H1 (cell line): Measurements from ENCODE around the gene PMM1. TPM values are rescaled to one million over a fixed set of nuclear protein-coding genes. Genes with fewer than 3 reads are reported as not detected.
A peak's percentile ranks its signal among the peaks of the same experiment; 100 is the strongest.

ENCODE experiments used
- CTCF ChIA-PET: fragments of 300-600 bp; sonication (Branson Sonifier 250); formaldehyde crosslinking; loops from one replicate; lab custom pipeline; 2021; ENCODE audit not compliant: partially characterized antibody; lab: Charles Lee
- POLR2A ChIA-PET: fragments of 300-600 bp; sonication (Branson Sonifier 250); formaldehyde crosslinking; loops from one replicate; lab custom pipeline; 2021; ENCODE audit warnings: inconsistent platforms; ENCODE audit not compliant: partially characterized antibody; lab: Charles Lee
- DNase-seq, 2 experiments: peaks; one replicate each; pipeline versions ENCODE4 v3.0.0 to v3.0.0-alpha.2; 2010 to 2022; ENCODE audit warnings: low spot score in 2 of 2, low read depth in 1 of 2, mixed read lengths in 1 of 2
- FAIRE-seq: peaks from 2 replicates; lab custom pipeline; 2011; peaks lifted over from hg19 to GRCh38; lab: Jason Lieb, UNC
- H2AFZ ChIP-seq: 2 replicates; pipeline ENCODE4 v1.8.1; 2012; ENCODE audit warnings: low read length, inconsistent platforms
- H2AK5ac ChIP-seq: 2 replicates; pipeline ENCODE4 v1.6.1; 2013; ENCODE audit warnings: low read depth, low read length
- H2BK120ac ChIP-seq: replicated peaks from 2 replicates; pipeline ENCODE3; 2013; ENCODE audit warnings: low read depth, low read length, inconsistent platforms
- H2BK12ac ChIP-seq: 2 replicates; pipeline ENCODE4 v1.6.1; 2013; ENCODE audit warnings: low read depth, low read length
- H2BK15ac ChIP-seq: 2 replicates; pipeline ENCODE4 v1.6.1; 2013; ENCODE audit warnings: low read length
- H2BK20ac ChIP-seq: 2 replicates; pipeline ENCODE4 v1.6.1; 2013; ENCODE audit warnings: low read length
- H2BK5ac ChIP-seq: 2 replicates; pipeline ENCODE4 v1.6.1; 2013; ENCODE audit warnings: low read depth, low read length
- H3K14ac ChIP-seq: 2 replicates; pipeline ENCODE4 v1.6.1; 2013; ENCODE audit warnings: inconsistent platforms; ENCODE audit not compliant: insufficient read length
- H3K18ac ChIP-seq: 2 replicates; pipeline ENCODE4 v1.6.1; 2013; ENCODE audit warnings: low read length; ENCODE audit errors: extremely low read depth
- H3K23ac ChIP-seq: 2 replicates; pipeline ENCODE4 v1.6.1; 2013; ENCODE audit warnings: inconsistent platforms; ENCODE audit not compliant: insufficient read length
- H3K23me2 ChIP-seq: 2 replicates; pipeline ENCODE4 v1.6.1; 2013; ENCODE audit warnings: low read depth, low read length
- H3K27ac ChIP-seq: 2 replicates; pipeline ENCODE4 v1.6.1; 2011; ENCODE audit warnings: low read depth, low read length, inconsistent platforms
- H3K27me3 ChIP-seq, 4 experiments: replicated peaks in 1 of 4; 1 replicate in 1 of 4; 2 replicates in 3 of 4; pipeline versions ENCODE4 v1.6.1 to v1.8.1; 2011 to 2013; ENCODE audit warnings: low read length in 3 of 4, mild to moderate bottlenecking in 3 of 4, inconsistent platforms in 2 of 4, mixed read lengths in 2 of 4, moderate library complexity in 1 of 4; ENCODE audit not compliant: control insufficient read depth in 3 of 4, insufficient read depth in 3 of 4; ENCODE audit errors: extremely low read depth in 1 of 4
- H3K36me3 ChIP-seq, 4 experiments: 2 replicates each; pipeline versions ENCODE4 v1.6.1 to v1.8.1; 2011 to 2013; ENCODE audit warnings: mild to moderate bottlenecking in 4 of 4, low read length in 3 of 4, moderate library complexity in 2 of 4, control low read depth in 1 of 4, inconsistent platforms in 1 of 4; ENCODE audit not compliant: insufficient read depth in 4 of 4, control insufficient read depth in 2 of 4
- H3K4ac ChIP-seq: replicated peaks from 2 replicates; pipeline ENCODE3; 2013; ENCODE audit warnings: low read length, low read depth, mixed read lengths, inconsistent platforms; ENCODE audit not compliant: insufficient read length
- H3K4me1 ChIP-seq, 4 experiments: replicated peaks in 1 of 4; 1 replicate in 1 of 4; 2 replicates in 3 of 4; pipeline versions ENCODE4 v1.6.1 to v1.8.1; 2011 to 2013; ENCODE audit warnings: low read length in 3 of 4, inconsistent platforms in 2 of 4, mixed read lengths in 1 of 4; ENCODE audit not compliant: insufficient read depth in 4 of 4, control insufficient read depth in 3 of 4
- H3K4me2 ChIP-seq, 2 experiments: 2 replicates each; pipeline versions ENCODE4 v1.6.1 to v1.8.1; 2011 to 2013; ENCODE audit warnings: low read depth in 2 of 2, low read length in 2 of 2, control low read depth in 1 of 2, inconsistent platforms in 1 of 2, mild to moderate bottlenecking in 1 of 2; ENCODE audit not compliant: insufficient read depth in 1 of 2
- H3K4me3 ChIP-seq, 4 experiments: fragments of 200-600, 300-600 bp in 1 of 4; sonication (generic), shearing (Covaris generic), sonication (Bioruptor Twin) in 1 of 4; 2 replicates each; pipeline versions ENCODE4 v1.5.1 to v1.8.1; 2011 to 2016; ENCODE audit warnings: low read length in 4 of 4, low read depth in 3 of 4, control low read depth in 2 of 4, inconsistent platforms in 2 of 4, mild to moderate bottlenecking in 2 of 4, mixed read lengths in 1 of 4, moderate library complexity in 1 of 4; ENCODE audit not compliant: insufficient read depth in 2 of 4; ENCODE audit errors: extremely low read depth in 1 of 4
- H3K56ac ChIP-seq: replicated peaks from 2 replicates; pipeline ENCODE3; 2013; ENCODE audit warnings: low read depth, mild to moderate bottlenecking, mixed read lengths, low read length, inconsistent platforms; ENCODE audit not compliant: insufficient read length
- H3K79me1 ChIP-seq: 2 replicates; pipeline ENCODE4 v1.6.1; 2013; ENCODE audit warnings: low read depth, low read length, control low read depth
- H3K79me2 ChIP-seq, 2 experiments: 2 replicates each; pipeline versions ENCODE4 v1.6.1 to v1.8.1; 2012 to 2013; ENCODE audit warnings: low read length in 2 of 2, mild to moderate bottlenecking in 2 of 2, inconsistent platforms in 1 of 2; ENCODE audit not compliant: insufficient read depth in 2 of 2, control insufficient read depth in 1 of 2
- H3K9ac ChIP-seq, 4 experiments: replicated peaks in 1 of 4; 1 replicate in 1 of 4; 2 replicates in 3 of 4; pipeline versions ENCODE4 v1.6.1 to v1.8.1; 2011 to 2013; ENCODE audit warnings: low read depth in 3 of 4, low read length in 3 of 4, control low read depth in 2 of 4, mild to moderate bottlenecking in 2 of 4, moderate library complexity in 2 of 4, inconsistent platforms in 1 of 4; ENCODE audit errors: extremely low read depth in 1 of 4
- H3K9me3 ChIP-seq, 2 experiments: 2 replicates each; pipeline versions ENCODE4 v1.6.1 to v1.8.1; 2012 to 2013; ENCODE audit warnings: mild to moderate bottlenecking in 2 of 2, moderate library complexity in 2 of 2, control low read depth in 1 of 2, inconsistent platforms in 1 of 2, low read depth in 1 of 2, low read length in 1 of 2, mixed read lengths in 1 of 2; ENCODE audit not compliant: insufficient read depth in 2 of 2
- H4K20me1 ChIP-seq, 2 experiments: replicated peaks in 1 of 2; 2 replicates each; pipeline versions ENCODE3 to v1.8.1; 2011 to 2013; ENCODE audit warnings: inconsistent platforms in 2 of 2, low read length in 2 of 2, mild to moderate bottlenecking in 1 of 2; ENCODE audit not compliant: insufficient read depth in 2 of 2, control insufficient read depth in 1 of 2
- H4K5ac ChIP-seq: 2 replicates; pipeline ENCODE4 v1.6.1; 2013; ENCODE audit warnings: low read length, low read depth, mixed read lengths, inconsistent platforms; ENCODE audit not compliant: insufficient read length
- H4K8ac ChIP-seq: 2 replicates; pipeline ENCODE4 v1.8.0; 2013; ENCODE audit warnings: mild to moderate bottlenecking, moderate library complexity, low read length, inconsistent platforms; ENCODE audit not compliant: insufficient read depth; ENCODE audit errors: extremely low read depth
- H4K91ac ChIP-seq: replicated peaks from 2 replicates; pipeline ENCODE3; 2013; ENCODE audit warnings: low read length, mixed read lengths, inconsistent platforms; ENCODE audit not compliant: insufficient read length
- CREB1 ChIP-seq: IDR thresholded peaks from 2 replicates; pipeline ENCODE4 v1.6.1; 2012; ENCODE audit warnings: inconsistent platforms
- TEAD4 ChIP-seq: IDR thresholded peaks from 2 replicates; pipeline ENCODE4 v1.6.1; 2012; ENCODE audit warnings: low read depth, low read length, inconsistent platforms, mixed read lengths
- WGBS, 2 experiments: shearing (Covaris generic) in 1 of 2; methylation state at CpG; one replicate each; pipeline versions ENCODE4 v1.1.6 to v1.1.7; 2013 to 2015; ENCODE audit warnings: low lambda C conversion rate in 2 of 2, mixed read lengths in 2 of 2, inconsistent platforms in 1 of 2, low coverage in 1 of 2, missing lambda C conversion rate in 1 of 2; ENCODE audit not compliant: insufficient replicate concordance in 2 of 2, insufficient coverage in 1 of 2, insufficient read length in 1 of 2; ENCODE audit errors: extremely low coverage in 1 of 2, missing lambda C conversion rate in 1 of 2; 5-methylcytosine and 5-hydroxymethylcytosine counted together
- polyA plus RNA-seq, 7 experiments: library from polyadenylated mRNA; depleted of rRNA in 3 of 7; stranded (reverse) in 5 of 7; unstranded in 2 of 7; fragments of >200 nt in 5 of 7; fragments of 200-250 nt in 2 of 7; gene quantifications; 1 replicate in 5 of 7; 2 replicates in 1 of 7; 4 replicates in 1 of 7; pipeline versions ENCODE4 v1.2.1 to v1.2.3, GENCODE V29; 2011 to 2013; ENCODE audit warnings: missing spikeins in 2 of 7, mixed read lengths in 2 of 7
- total RNA-seq: library from RNA; stranded (reverse); fragmentation: NEBNext Ultra II Directional; extraction: Animal tissue kit (Norgen Biotek cat#: 25700); gene quantifications from 2 replicates; pipeline ENCODE4 v1.2.1, GENCODE V29; 2021

The PMM1 gene
- total and polyA plus RNA-seq, 2 of the 8 experiments (the other 6 are each of a cell fraction or from before 2014, with no cell fraction given), result 11.3 to 20.0 TPM

DNA sequence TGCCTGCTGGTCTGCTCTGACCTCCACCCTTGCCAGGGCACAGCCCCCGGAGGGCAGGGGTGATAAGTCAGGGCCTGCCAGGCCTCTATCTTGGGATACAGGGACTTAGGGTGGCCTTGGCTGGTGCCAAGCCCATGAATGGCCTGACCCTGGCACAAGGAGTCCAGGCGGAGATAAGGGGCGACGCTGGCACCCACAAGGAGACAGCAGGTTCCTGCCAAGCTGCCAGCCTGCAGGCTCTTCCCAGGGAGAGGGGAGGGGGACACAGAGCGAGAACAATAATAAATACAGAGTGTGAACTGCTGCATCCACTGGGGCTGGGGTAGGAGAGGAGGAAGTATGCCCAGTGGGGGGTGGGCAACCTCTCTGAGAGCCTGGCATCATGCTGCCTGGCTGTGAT is 27.9 kb downstream of the PMM1 start:
- H3K36me3 ChIP-seq, result no peaks in the 10 kb centered on the region
- H2AK5ac ChIP-seq, result no peak overlapping the region
- H2BK15ac ChIP-seq, result no peak overlapping the region
- H3K18ac ChIP-seq, result peak overlapping the region; percentile 93; the same call in 1 of the 2 replicates
- H2AFZ ChIP-seq, result no peak overlapping the region
- no peaks in the 10 kb centered on the region for H3K27me3 ChIP-seq
- ChIA-PET POLR2A (interaction anchor here (0.7 to 2.0 kb wide), 5 partner anchors 11 to 179 kb away, joined by 3 to 7 read pairs (median 4); partner anchors contain the start of gene PMM1), CTCF (interaction anchor here (0.6 to 16.1 kb wide), 4 partner anchors 11 to 168 kb away, joined by 4 to 169 read pairs (median 4); no protein-coding TSS in a partner anchor)
- TF ChIP-seq TEAD4, result no peak
- no peak for TF ChIP-seq CREB1
- DNase-seq (no peak), FAIRE-seq (no peak)
- WGBS, 2 experiments, result 66% methylated on average over 5 of the region's 5 CpGs; no CpG with 5 or more reads in 1 of the 2 experiments
- no peak overlapping the region for H2BK120ac ChIP-seq
- peak overlapping the region; percentile 18; the same call in 1 of the 2 replicates for H2BK5ac ChIP-seq
- H3K4ac ChIP-seq, result no peak overlapping the region
- H4K8ac ChIP-seq, result no peak overlapping the region
- no peak overlapping the region for H3K27ac ChIP-seq
- peak overlapping the region; percentile 63 to 70; a peak in 2 of 4 replicates for H3K4me2 ChIP-seq
- H4K5ac ChIP-seq, result no peak overlapping the region
- peak overlapping the region; percentile 35; the same call in 1 of the 2 replicates for H2BK12ac ChIP-seq
- no peaks in the 10 kb centered on the region for H3K9me3 ChIP-seq
- no peak overlapping the region for H3K9ac ChIP-seq
- peaks cover 6% of the 10 kb centered on the region; the same call in 1 of the 2 replicates for H3K23me2 ChIP-seq
- no peak overlapping the region for H3K4me3 ChIP-seq
- 0 out of 2 replicates have a peak overlapping the region, but pooled peaks have one; percentile 87 for H2BK20ac ChIP-seq
- H3K56ac ChIP-seq, result no peak overlapping the region
- H4K91ac ChIP-seq, result no peak overlapping the region
- no peaks in the 10 kb centered on the region for H3K79me2 ChIP-seq
- H3K79me1 ChIP-seq, result no peaks in the 10 kb centered on the region
- H3K4me1 ChIP-seq, result peaks cover 4 to 34% (median 24%) of the 10 kb centered on the region in 4 experiments
- no peak overlapping the region for H3K23ac ChIP-seq
- H4K20me1 ChIP-seq, result no peaks in the 10 kb centered on the region
- H3K14ac ChIP-seq, result no peak overlapping the region
